SKM-1 (cell line): ENCODE measurements around the gene PHF21A.
"Not testable (repeated sequence)": the region's sequence is repeated elsewhere in the genome, so short reads cannot be mapped to it uniquely, and the experiment has no call there.

ENCODE experiments used
- DNase-seq: peaks from one replicate; lab custom pipeline; 2025; ENCODE audit not compliant: unreplicated experiment; lab: John Stamatoyannopoulos, UW

Gene PHF21A

DNA sequence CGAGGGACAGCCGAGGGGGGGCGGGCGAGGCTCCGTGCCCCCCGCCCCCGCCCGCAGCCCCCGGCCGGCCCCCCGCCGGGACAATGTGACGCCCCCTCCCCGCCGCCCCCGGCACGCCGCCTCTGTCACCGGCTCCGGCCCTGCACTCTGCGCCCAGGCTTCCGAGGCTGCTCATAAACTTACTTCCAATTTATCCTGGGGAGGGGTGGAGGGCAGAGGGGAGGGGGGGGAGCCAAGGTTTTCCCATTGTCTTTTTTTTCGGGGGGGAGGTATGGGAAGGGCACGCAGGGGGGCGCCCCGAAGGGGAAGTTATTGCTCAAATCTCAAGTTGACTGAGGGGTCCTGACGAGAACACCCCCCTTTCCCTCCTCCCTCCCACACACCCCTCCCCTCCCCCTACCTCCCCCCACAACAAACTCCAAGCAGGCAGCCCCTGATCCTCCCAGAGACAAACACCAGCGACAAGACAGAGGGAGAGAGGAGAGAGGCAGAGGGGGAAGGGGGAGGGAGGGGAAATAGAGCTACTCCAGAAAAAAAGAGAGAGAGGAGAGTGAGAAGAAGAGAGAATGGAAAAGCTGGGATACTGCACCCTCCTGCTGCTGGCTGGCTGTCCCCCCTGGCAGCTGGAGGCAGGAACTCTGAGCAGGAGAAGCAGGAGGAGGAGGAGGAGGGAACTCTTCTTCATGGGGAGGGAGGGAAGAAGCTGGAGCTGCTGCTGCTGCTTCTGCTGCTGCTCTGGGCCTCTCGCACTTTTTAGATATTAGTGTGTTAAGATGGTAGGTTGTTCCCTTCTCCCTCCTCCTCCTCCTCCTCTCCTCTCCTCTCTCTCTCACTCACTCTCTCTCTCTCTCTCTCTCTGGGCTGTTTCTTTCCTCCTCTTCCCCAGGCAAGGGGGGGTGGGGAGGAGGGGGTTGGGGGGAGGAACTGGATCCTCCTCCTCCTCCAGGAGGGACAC, 631 bp downstream of the PHF21A start:
- DNase-seq, result peak; percentile 34

DNA sequence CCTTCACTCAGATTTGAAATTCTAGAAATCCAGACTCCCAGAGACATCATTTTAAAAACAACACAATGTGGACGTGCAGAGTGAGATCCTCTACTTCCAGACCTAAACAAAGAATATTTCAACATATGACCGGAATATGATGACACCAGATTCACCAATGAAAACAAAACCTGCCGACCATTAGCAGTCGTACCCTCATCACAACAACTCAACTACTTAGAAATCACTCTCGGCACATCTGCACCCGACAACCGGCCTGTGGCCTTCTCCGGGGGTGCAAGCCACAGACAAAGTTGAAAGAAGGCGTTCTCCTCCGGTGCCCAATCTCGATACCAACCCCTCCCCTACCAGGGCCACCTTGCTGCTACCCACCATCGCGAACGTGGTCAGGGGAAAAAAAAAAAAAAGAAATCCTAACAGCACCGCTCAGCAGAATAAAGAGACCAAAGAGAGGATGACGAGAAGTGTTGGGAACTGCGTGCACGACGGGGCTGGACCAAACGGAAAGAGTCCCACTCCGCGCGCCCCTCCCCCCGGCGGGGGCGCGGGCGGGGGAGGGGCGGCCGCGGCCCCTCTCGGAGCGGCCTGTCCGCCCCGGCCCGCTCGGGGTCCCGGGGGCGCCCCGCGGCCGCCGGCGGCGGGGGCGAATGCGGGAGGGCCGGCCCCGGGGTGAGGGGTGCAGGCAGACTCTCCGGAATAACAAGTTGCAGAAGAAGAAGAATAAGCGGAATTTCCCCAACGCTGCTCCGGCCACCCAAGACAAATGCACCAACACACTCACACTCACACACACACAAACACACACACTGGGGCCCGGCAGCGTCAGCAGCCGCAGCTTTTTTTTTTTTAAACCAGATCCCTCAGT, 1.7 kb downstream of the PHF21A start:
- no peak for DNase-seq

DNA sequence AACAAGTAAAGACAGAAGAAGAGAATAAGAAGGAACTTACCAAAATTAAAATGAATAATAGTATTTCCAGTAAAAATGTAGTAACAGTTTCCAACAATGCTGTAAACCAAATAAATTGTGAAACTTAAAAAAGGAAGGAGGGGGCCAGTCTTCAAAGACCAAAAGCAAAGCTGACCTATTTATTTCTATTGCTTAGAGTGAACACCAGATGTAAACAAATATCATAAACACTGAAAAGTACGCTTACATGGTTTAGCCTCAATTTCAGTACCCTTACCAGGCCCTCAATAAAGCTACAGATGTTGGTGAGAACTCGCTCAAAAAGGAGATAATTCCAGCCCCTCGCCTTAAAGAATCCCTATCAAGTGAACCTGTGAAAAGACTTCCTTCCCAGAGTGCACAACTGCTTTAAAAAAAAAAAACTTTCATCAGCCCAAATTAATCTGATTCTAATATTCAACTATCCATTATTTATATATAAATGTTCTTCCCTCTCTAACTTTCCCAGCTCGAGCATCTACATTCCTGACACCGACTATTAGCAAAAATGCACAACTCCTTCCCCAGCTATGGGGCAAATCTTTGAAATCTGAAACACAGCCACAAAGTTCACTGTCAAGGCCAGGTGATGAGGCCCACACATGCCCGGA, 2.4 kb downstream of the PHF21A start:
- DNase-seq, result no peak

DNA sequence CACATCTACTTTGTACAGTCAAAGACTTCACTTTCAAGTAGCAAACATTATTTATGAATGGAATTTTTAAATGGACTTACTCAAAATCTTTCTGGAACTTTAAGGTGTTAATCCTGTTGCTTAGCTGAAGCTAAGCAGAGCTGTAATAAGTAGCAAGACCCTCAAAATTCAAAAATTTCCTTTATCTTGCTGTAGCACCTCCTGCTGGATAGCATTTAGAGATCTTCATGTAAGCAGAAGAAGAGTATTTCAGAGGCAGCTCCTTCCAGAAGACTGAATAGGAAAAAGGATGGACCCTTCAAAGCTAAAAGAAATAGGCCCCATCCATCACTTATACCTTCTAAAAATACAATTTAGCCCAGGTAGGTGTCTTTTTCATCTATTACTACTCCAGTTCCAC, 3.4 kb downstream of the PHF21A start:
- no peak for DNase-seq

DNA sequence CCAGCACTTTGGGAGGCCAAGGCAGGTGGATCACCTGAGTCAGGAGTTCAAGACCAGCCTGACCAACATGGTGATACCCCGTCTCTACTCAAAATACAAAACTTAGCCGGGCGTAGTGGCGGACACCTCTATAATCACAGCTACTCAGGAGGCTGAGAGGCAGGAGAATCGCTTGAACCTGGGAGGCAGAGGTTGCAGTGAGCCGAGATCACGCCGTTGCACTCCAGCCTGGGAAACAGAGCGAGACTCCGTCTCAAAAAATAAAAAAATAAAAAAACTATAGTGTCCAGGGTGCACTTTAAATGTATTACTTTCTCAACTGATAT, 4.6 kb downstream of the PHF21A start:
- not testable (repeated sequence) for DNase-seq

DNA sequence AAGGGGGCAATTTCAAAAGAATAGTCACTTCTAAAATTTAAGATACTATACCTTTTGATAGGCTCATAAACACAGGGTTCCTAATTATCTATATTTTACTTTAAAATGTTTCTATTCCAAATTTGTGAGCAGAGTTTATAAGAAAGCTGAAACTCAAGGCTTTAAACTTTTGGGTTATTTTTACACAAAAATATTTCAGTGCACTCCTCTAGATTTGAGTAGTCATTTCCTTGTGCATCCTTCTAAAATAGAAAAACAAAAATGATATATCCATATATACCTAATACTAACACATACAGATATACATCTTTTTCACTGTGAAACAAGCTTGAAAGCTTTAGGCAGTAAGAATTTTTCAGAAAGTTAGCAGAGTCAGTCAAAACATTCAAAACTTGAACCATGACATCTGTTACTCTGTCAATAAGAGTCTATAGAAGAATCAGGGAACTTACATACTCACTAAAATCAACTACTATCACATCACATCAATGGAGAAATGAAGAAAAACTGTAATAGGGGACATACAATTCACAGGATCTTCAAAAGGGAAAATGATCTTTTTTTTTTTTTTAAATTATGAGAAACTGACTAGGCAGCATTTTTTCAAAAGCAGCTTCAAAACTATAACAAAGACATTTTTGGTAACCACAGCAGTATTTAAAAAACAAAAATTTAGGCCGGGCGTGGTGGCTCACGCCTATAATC, 5.1 kb downstream of the PHF21A start:
- no peak for DNase-seq

DNA sequence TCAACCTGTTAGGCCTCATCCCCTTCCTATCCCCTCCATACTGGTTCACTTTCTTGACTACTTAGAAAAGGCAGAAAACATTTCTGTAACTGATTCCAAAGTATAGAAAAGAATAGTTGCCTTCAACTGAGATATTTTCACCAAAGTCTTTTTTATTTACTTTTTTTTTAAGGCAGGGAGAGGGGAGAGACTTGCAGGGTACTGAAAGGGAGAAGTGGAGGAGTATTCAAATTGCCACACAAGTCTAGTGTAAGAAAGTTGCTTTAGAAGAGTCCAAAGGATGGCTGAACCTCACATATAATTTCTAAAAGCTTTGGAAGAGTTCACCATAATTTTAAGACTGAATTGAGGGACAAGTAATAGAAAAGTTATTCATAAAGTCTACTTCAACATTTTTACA, 6.3 kb downstream of the PHF21A start:
- DNase-seq, result no peak

DNA sequence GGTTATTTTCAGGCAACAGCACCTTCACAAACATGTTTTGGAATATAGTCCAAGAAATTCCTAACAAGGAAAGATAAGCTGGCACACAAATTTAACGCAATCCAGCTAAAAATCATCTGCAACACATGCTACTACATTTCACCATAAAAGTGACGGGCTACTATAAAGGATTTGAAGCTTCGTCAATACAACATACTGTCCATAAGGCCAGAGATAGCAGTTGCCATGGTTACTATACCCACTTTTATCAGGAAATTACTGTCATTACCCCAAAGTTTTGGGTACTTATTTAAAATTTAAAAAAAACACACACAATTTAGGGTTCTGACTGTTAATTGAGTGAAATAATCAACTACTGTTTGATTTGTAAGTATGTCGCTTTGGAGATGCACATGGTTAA, 6.9 kb downstream of the PHF21A start:
- DNase-seq, result no peak

DNA sequence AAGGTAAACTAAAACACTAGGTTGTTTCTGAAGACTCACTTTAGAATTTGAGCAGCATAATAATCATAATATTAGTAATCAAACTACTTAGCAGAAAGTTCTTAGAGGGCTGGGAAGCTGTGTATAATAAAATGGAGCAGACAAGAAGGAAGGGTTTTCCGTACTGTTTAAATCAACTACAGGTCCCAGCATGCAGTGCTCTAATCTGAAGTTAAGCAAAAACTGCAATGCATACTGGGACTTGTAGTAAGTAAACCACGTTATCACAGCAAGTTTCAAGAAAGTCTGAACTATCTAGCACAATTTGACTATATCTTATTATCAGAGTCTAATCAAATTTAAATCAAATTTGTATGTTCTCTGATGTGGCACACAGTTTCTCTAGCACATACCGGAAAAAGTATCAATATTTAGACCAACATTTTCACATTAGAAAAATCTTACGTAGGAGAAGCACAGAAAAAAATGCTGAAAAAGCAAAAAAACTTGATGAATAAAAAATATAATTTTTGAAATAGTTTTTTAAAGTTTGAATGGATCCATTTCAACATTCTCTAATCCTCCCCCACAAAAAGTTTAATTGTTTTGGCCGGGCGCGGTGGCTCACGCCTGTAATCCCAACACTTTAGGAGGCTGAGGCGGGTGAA, 8.2 kb downstream of the PHF21A start:
- peak; percentile 70 for DNase-seq

DNA sequence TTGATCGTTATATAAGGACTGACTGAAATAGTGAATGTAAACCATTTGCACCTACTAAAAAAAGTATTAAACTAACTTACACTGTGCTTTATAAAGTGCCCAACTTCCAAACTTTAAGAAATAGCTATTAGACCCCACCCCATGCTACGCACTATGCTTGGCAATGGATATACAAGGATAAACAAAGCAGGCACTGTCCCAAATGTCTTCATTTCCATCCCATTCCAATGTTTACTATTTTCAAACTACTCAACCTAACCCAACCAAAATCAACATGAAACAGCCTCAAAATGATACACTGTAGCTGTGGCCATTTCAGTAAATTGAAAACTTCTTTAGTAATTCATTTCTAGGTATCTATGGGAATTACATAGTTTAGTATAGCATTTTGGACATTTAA, 12.5 kb downstream of the PHF21A start:
- no peak for DNase-seq

DNA sequence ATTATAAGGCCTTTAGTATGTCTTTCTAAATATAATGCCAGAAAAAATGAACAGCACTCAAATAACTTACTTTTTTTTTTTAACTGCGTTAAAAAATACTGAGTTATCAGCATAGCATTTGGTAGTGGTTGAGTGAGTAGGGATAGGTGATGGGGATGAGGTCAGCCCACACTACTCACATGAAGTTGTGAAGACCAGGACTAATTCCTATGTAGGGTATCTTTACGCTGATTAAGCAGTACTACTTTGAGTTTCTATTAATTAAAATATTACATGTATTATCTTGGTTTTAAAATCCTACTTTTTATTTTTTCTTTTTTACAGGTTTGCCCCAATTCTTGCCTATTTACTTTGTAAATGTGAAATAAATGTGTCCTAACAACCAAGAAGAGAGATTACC, 13.5 kb downstream of the PHF21A start:
- DNase-seq, result no peak

DNA sequence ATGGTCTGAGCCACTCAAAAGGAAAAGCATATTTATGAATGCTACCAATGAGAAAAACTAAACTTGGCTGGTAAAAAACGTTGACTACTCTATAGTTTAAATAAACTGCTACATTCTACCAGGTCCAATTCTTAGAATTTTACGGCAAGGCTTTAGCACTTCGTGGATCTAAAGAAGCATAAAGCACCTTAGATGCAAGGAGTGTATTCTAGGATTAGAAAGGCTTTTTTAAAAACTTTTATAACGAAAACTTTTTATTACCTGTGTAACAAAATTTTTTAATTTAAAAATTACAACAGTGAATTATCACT, 13.9 kb downstream of the PHF21A start:
- no peak for DNase-seq

DNA sequence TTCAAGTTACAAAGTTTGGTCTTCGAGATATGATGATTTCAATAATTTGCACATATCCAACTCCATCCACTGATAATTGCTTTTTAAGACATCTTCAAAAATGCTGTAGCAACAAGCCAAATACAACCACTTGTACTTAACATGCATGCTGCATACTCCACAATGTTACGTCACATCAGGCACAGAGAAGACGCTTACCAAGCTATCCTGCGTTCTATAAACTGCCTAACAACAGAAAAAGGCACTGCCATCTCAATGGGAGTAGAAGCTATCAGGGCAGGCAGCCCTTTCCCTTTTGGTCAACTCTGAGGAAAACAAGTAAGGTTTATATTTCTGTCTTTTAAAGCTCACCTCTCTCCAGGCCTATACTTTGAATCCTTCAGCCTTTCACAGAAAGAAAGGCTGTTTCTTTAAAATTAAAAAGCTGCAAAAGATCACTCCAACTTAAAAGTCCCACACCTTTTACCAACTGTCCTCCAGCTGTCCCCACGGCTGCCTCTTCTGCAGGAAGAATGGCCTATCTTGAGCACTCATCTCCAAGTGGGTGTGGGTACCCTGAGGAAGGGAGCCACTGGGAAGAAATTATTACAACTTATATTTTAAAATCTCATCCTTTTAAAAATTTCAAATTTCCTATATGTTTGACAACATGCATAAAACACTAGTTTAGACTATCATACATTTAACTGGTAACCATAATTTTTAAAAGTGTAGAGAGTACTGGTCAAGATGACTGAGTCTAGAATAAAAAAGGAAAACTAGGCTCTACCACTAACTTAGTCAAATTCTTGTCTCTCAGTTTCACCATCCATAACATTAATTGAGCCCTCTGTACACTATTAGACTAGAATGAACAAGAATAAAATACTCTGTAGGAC, 14.5 kb downstream of the PHF21A start:
- no peak for DNase-seq

DNA sequence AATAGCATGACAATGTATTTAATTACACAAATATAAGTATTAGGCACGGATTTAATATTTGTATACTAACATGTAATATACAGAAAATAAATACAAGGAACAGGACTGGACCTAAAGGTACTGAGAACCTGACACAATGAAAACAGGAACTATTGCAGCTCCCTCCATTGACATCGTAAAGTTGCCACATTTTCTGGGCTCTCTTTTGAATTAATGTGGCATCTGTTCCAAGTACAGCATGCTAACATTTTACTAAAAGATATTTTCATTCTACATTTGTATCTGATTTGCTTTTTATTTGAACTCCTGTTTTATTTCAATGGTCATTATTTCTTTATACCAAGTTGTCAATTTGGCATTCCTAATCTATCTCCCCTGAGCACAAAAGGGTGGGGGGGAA, 15.3 kb downstream of the PHF21A start:
- peak; percentile 24 for DNase-seq

DNA sequence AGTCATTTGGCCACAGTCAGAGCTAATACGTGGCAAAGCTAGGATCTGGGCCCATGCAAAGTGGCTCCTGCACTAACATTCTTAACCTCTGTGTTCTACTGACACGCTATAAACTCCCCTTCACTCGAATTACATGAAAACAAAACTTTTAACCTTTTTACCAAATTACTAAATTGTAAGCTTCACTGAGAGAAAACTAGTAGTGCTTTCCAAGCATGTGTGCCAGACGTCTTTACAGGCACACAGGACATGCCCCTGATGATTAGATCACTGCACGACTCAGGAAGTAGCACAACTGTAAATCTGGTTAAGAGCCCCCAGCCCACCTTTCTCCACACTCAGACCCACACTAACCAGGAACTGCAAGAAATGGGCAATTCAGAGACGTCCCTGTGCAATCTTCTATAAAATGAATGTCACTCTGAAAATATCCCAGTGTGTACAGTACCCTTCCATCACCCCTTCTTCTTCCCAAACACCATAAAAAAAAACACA, 16.1 kb downstream of the PHF21A start:
- DNase-seq, result no peak

DNA sequence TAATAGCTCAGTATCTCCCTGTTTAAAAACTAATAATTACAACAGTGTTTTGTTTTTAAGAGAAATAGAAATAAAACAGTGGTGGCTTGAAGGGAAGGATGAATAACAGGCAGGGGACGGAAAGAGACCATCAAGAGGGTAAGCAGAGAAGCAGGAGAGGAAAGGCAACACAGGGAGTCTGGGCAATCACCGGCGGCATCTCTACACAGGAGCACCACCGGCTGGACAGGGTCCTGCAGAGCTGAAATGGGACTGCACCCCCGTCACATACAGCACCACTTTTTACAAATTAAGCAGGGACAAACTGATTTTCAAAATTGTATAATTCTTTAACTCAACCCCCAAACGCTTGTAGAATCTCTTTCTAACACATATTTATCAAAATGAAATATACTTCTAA, 18.4 kb downstream of the PHF21A start:
- no peak for DNase-seq

DNA sequence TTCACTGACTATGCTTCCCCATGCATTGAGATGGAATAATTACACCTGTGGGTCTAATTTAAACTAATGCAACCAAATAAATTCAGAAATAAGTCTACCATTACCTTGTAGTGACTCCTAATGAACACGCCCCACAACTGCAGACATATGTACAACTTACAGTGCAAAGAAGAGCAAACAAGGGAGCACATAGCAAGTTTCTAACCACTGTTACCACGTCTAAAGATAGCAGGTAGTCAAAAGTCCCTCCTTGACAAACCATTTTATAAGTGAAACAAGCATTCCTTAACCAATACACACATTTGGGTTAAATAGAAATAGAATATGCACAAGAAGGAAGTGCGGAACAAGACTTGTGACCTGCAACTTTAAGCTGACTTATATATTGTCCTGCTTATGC, 20.6 kb downstream of the PHF21A start:
- DNase-seq, result no peak

DNA sequence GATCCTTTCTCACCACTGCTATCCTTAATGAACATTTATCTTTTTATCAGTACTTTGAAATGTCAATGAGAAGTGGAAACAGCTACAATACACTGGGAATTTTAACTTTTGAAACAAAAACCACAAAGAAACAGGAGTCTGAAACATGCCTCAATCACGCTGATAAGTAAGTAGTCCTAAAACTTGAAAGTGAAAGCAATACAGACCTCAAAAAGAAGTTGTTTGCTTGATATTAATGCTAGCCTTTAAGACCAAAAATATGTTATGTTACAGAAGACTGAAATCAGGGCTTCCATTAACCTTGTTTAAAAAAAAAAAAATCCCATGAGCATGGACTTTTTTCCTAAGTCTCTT, 21.3 kb downstream of the PHF21A start:
- no peak for DNase-seq

DNA sequence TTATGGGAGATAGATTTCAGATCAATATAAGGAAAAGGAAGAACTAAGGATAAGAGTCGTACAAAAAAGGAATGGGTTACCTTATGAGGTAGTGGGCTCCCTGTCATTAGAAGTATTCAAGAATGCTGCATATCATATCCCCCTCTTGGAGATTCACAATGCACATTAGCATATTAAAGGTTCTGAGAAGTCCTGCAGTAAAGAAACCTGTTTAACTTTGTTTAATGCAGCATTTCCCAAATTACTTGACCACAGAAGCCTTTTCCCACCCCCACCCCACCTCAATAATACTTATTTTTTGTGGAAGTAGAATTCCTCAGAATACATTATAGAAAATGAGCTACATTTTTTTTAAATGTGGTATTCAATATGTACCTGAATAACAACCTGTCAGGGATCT, 30.9 kb downstream of the PHF21A start:
- DNase-seq, result no peak

DNA sequence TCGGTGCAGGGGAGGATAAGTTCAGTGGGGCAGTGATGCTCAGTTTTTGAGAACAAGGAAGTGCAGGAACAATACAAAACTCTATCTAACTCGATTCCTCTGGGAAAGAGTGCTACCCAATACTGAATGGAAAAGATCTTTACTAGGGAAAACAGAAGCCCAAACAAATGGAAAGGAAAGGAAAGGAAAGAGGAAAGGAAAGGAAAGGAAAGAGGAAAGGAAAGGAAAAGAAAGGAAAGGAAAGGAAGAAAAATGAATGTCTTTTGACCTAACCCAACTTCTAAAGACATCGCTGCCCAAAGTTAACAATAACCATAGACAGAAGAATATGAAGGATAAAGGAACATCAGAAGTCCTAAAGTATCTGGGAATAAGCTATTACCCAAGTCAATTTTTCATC, 41.6 kb downstream of the PHF21A start:
- no peak for DNase-seq
